DOHH2 (cell line): Measurements from ENCODE around the gene SNRNP27.

Experiments
- H3F3A ChIP-seq: fragments of 200-600 bp; sonication (generic), shearing (Covaris generic); 2 replicates; pipeline ENCODE4 v1.6.0; 2016; ENCODE audit warnings: antibody characterized with exemption, mild to moderate bottlenecking; ENCODE audit not compliant: control insufficient read depth, insufficient read depth
- H3K27ac ChIP-seq: fragments of 200-600 bp; sonication (generic); 2 replicates; pipeline ENCODE4 v1.5.1; 2014; ENCODE audit warnings: low read depth, mild to moderate bottlenecking, low read length, moderate library complexity
- H3K27me3 ChIP-seq: fragments of 200-600 bp; sonication (generic); 2 replicates; pipeline ENCODE4 v1.6.1; 2014; ENCODE audit warnings: mild to moderate bottlenecking, low read length, mixed read lengths; ENCODE audit not compliant: control insufficient read depth
- H3K36me3 ChIP-seq: fragments of 200-600 bp; sonication (generic); 2 replicates; pipeline ENCODE4 v1.6.1; 2014; ENCODE audit warnings: mild to moderate bottlenecking, low read length, moderate library complexity, mixed read lengths; ENCODE audit not compliant: control insufficient read depth
- H3K4me1 ChIP-seq: fragments of 200-600 bp; sonication (generic); 2 replicates; pipeline ENCODE4 v1.6.1; 2014; ENCODE audit warnings: mild to moderate bottlenecking, low read length, mixed read lengths; ENCODE audit not compliant: control insufficient read depth
- H3K4me2 ChIP-seq: fragments of 200-600 bp; sonication (generic); 2 replicates; pipeline ENCODE4 v1.6.0; 2014; ENCODE audit warnings: mild to moderate bottlenecking, low read length, moderate library complexity
- H3K4me3 ChIP-seq: fragments of 200-600 bp; sonication (generic); 2 replicates; pipeline ENCODE4 v1.5.1; 2014; ENCODE audit warnings: mild to moderate bottlenecking, low read length, mixed read lengths
- H3K79me2 ChIP-seq: fragments of 200-600 bp; sonication (generic); 2 replicates; pipeline ENCODE4 v1.6.1; 2014; ENCODE audit warnings: mild to moderate bottlenecking, low read length, mixed read lengths; ENCODE audit not compliant: control insufficient read depth
- H3K9me2 ChIP-seq: fragments of 200-600 bp; sonication (generic); replicated peaks from 2 replicates; pipeline ENCODE4 v1.6.1; 2014; ENCODE audit warnings: mild to moderate bottlenecking, low read length, mixed read lengths; ENCODE audit not compliant: control insufficient read depth
- H3K9me3 ChIP-seq: fragments of 200-600 bp; sonication (generic); 2 replicates; pipeline ENCODE4 v1.6.1; 2014; ENCODE audit warnings: antibody characterized with exemption, low read length, mixed read lengths; ENCODE audit not compliant: control insufficient read depth, insufficient read depth
- H4K20me1 ChIP-seq: fragments of 200-600 bp; sonication (generic); 2 replicates; pipeline ENCODE4 v1.6.0; 2014; ENCODE audit warnings: low read depth, mild to moderate bottlenecking, antibody characterized with exemption, low read length, moderate library complexity; ENCODE audit not compliant: control insufficient read depth, insufficient read depth
- CTCF ChIP-seq: fragments of 200-600 bp; sonication (generic); IDR thresholded peaks from one replicate; pipeline ENCODE4 v1.5.1; 2014; ENCODE audit warnings: antibody characterized with exemption, mild to moderate bottlenecking, low read depth, low read length; ENCODE audit not compliant: poor library complexity, severe bottlenecking
- EZH2phosphoT487 ChIP-seq: fragments of 200-600 bp; sonication (generic); IDR thresholded peaks from 2 replicates; pipeline ENCODE4 v1.6.1; 2017; ENCODE audit warnings: borderline replicate concordance, mild to moderate bottlenecking, antibody characterized with exemption, low read length, moderate library complexity, mixed read lengths

Gene SNRNP27

GRCh38 chr2:69944756-69945155, 51.0 kb downstream of the SNRNP27 start:
- Histone ChIP-seq H3K9me2 (no peaks in the 10 kb centered on the region), H3K4me1 (peaks cover 16% of the 10 kb centered on the region), H3K79me2 (no peaks in the 10 kb centered on the region), H3K4me2 (no peak overlapping the region), H4K20me1 (no peaks in the 10 kb centered on the region), H3K9me3 (no peaks in the 10 kb centered on the region), H3K27me3 (no peaks in the 10 kb centered on the region), H3K4me3 (no peak overlapping the region), H3F3A (no peaks in the 10 kb centered on the region), H3K27ac (no peak overlapping the region), H3K36me3 (0 out of 2 replicates have a peak, but pooled peaks cover under 1% of the 10 kb centered on the region)
- TF ChIP-seq CTCF = no peak
- TF ChIP-seq EZH2phosphoT487 = no peak

GRCh38 chr2:69945441-69945840, 51.7 kb downstream of the SNRNP27 start:
- no peaks in the 10 kb centered on the region for H3K27me3 ChIP-seq
- H3K4me3 ChIP-seq = no peak overlapping the region
- H3K9me3 ChIP-seq = no peaks in the 10 kb centered on the region
- H4K20me1 ChIP-seq = no peaks in the 10 kb centered on the region
- H3K27ac ChIP-seq = no peak overlapping the region
- no peaks in the 10 kb centered on the region for H3K9me2 ChIP-seq
- no peaks in the 10 kb centered on the region for H3K79me2 ChIP-seq
- H3K36me3 ChIP-seq = no peaks in the 10 kb centered on the region
- no peaks in the 10 kb centered on the region for H3F3A ChIP-seq
- H3K4me2 ChIP-seq = no peak overlapping the region
- no peak for TF ChIP-seq CTCF
- no peak for TF ChIP-seq EZH2phosphoT487
- peaks cover 16% of the 10 kb centered on the region for H3K4me1 ChIP-seq

- Histone ChIP-seq H3K4me3 (no peak overlapping the region), H3K9me3 (no peaks in the 10 kb centered on the region), H4K20me1 (no peaks in the 10 kb centered on the region), H3K79me2 (no peaks in the 10 kb centered on the region), H3K27ac (no peak overlapping the region), H3K4me1 (peaks cover 16% of the 10 kb centered on the region), H3K27me3 (no peaks in the 10 kb centered on the region), H3K9me2 (no peaks in the 10 kb centered on the region), H3K4me2 (no peak overlapping the region), H3F3A (no peaks in the 10 kb centered on the region), H3K36me3 (no peaks in the 10 kb centered on the region)
- TF ChIP-seq CTCF (no peak), EZH2phosphoT487 (no peak)
These were observed 52.2 kb downstream of the SNRNP27 start for GRCh38 chr2:69945941-69946340.
